ENCODE results near the gene FBXL19. TPM values are rescaled to one million over a fixed set of nuclear protein-coding genes. Genes with fewer than 3 reads are reported as not detected.

The FBXL19 gene
- total RNA-seq, 1 donor from 2014 or later: 19.4 TPM

- H3K4me3 Mint-ChIP-seq (ENCODE audit: unreplicated experiment): peak within 1 kb of the TSS; percentile 66
- H3K9me3 Mint-ChIP-seq (ENCODE audit: low read depth): no peaks in the 10 kb centered on the region
- no peak for DNase-seq (ENCODE audit: low spot score)
- TF ChIP-seq, protein P1, sequence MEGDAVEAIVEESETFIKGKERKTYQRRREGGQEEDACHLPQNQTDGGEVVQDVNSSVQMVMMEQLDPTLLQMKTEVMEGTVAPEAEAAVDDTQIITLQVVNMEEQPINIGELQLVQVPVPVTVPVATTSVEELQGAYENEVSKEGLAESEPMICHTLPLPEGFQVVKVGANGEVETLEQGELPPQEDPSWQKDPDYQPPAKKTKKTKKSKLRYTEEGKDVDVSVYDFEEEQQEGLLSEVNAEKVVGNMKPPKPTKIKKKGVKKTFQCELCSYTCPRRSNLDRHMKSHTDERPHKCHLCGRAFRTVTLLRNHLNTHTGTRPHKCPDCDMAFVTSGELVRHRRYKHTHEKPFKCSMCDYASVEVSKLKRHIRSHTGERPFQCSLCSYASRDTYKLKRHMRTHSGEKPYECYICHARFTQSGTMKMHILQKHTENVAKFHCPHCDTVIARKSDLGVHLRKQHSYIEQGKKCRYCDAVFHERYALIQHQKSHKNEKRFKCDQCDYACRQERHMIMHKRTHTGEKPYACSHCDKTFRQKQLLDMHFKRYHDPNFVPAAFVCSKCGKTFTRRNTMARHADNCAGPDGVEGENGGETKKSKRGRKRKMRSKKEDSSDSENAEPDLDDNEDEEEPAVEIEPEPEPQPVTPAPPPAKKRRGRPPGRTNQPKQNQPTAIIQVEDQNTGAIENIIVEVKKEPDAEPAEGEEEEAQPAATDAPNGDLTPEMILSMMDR (IDR thresholded peaks at IDR 0.05): peak; percentile 95
- no peaks in the 10 kb centered on the region for H3K27me3 Mint-ChIP-seq (ENCODE audit: low read depth)
- H3K4me1 Mint-ChIP-seq (ENCODE audit: low read depth): peaks cover 9% of the 10 kb centered on the region
- peak within 1 kb of the TSS; percentile 54 for H3K27ac Mint-ChIP-seq (ENCODE audit: unreplicated experiment)
- peaks cover 12% of the 10 kb centered on the region for H3K36me3 Mint-ChIP-seq (ENCODE audit: low read depth)
These were observed 61.5 kb downstream of the FBXL19 start, which contains the start of gene HSD3B7 for GRCh38 chr16:30984669-30985400. Gene HSD3B7, plus strand, starts transcription at chr16:30985207. Its CDS starts 452 bp downstream, at chr16:30985659.

- Mint-ChIP-seq H3K4me1 (ENCODE audit: low read depth) (peaks cover 9% of the 10 kb centered on the region), H3K9me3 (ENCODE audit: low read depth) (no peaks in the 10 kb centered on the region), H3K4me3 (ENCODE audit: unreplicated experiment) (peak overlapping the region; percentile 66), H3K36me3 (ENCODE audit: low read depth) (peaks cover 10% of the 10 kb centered on the region), H3K27me3 (ENCODE audit: low read depth) (no peaks in the 10 kb centered on the region), H3K27ac (ENCODE audit: unreplicated experiment) (peak overlapping the region; percentile 54)
- no peak for DNase-seq (ENCODE audit: low spot score)
- TF ChIP-seq, protein P1 (IDR thresholded peaks at IDR 0.05): no peak
These were observed 62.2 kb downstream of the FBXL19 start for GRCh38 chr16:30985401-30986128.

- TF ChIP-seq, protein P1 (IDR thresholded peaks at IDR 0.05): no peak
These were observed 63.0 kb downstream of the FBXL19 start for GRCh38 chr16:30986129-30986991.

DNA sequence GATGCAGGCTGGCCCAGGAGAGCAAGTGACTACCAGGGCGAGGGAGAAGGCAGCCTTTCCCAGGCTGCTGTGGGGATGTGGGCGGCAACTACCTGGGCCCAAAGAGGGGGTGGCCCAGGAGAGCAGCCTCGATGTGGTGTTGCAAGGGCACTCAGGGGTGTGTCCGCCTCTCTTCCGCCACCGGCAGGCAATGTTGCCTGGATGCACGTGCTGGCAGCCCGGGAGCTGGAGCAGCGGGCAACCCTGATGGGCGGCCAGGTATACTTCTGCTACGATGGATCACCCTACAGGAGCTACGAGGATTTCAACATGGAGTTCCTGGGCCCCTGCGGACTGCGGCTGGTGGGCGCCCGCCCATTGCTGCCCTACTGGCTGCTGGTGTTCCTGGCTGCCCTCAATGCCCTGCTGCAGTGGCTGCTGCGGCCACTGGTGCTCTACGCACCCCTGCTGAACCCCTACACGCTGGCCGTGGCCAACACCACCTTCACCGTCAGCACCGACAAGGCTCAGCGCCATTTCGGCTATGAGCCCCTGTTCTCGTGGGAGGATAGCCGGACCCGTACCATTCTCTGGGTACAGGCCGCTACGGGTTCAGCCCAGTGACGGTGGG lies 64.3 kb downstream of the FBXL19 start:
- Mint-ChIP-seq H3K27ac (ENCODE audit: unreplicated experiment) (no peak overlapping the region), H3K4me3 (ENCODE audit: unreplicated experiment) (no peak overlapping the region), H3K36me3 (ENCODE audit: low read depth) (peaks cover under 1% of the 10 kb centered on the region), H3K9me3 (ENCODE audit: low read depth) (no peaks in the 10 kb centered on the region), H3K27me3 (ENCODE audit: low read depth) (no peaks in the 10 kb centered on the region), H3K4me1 (ENCODE audit: low read depth) (peaks cover 9% of the 10 kb centered on the region)
- no peak for DNase-seq (ENCODE audit: low spot score)
- TF ChIP-seq, protein P1 (IDR thresholded peaks at IDR 0.05): no peak

More at GRCh38 chr16:30986129-30986991, 63.0 kb downstream of the FBXL19 start:
- H3K27me3 Mint-ChIP-seq (ENCODE audit: low read depth): no peaks in the 10 kb centered on the region
- peaks cover 4% of the 10 kb centered on the region for H3K36me3 Mint-ChIP-seq (ENCODE audit: low read depth)
- H3K4me3 Mint-ChIP-seq (ENCODE audit: unreplicated experiment): no peak overlapping the region
- no peak overlapping the region for H3K27ac Mint-ChIP-seq (ENCODE audit: unreplicated experiment)
- H3K9me3 Mint-ChIP-seq (ENCODE audit: low read depth): no peaks in the 10 kb centered on the region
- H3K4me1 Mint-ChIP-seq (ENCODE audit: low read depth): peaks cover 9% of the 10 kb centered on the region
- no peak for DNase-seq (ENCODE audit: low spot score)

All from chondrocyte (in vitro differentiated cells).